GM12878 (cell line): ENCODE measurements around the gene DNAJC5. TPM values are rescaled to one million over a fixed set of nuclear protein-coding genes. Genes with fewer than 3 reads are reported as not detected.

Source experiments
- ATAC-seq: fragments of 200-7000 bp; cut with Tn5 transposase; 3 replicates; pipeline ENCODE4 v1.9.1; 2020; ENCODE audit warnings: mild to moderate bottlenecking, moderate library complexity
- BruUV-seq: library from RNA; stranded (reverse); fragments of 400-500 nt; replicated peaks from 2 replicates; lab custom pipeline; 2021; lab: Mats Ljungman, UMichigan
- CTCF ChIA-PET: fragments of 300-600 bp; sonication (Branson Sonifier 250); formaldehyde crosslinking; extraction: SDS; loops from one replicate; lab custom pipeline; 2021; ENCODE audit warnings: inconsistent platforms; lab: Yijun Ruan, JAX
- POLR2A ChIA-PET: fragments of 350-600 bp; formaldehyde crosslinking; extraction: SDS; loops from one replicate; lab custom pipeline; 2021; ENCODE audit warnings: inconsistent platforms; lab: Charles Lee
- RAD21 ChIA-PET: fragments of 300-600 bp; sonication (Branson Sonifier 250); formaldehyde crosslinking; loops from one replicate; lab custom pipeline; 2023; ENCODE audit warnings: antibody characterized with exemption; ENCODE audit not compliant: unreplicated experiment; lab: Charles Lee
- SMC1A ChIA-PET: fragments of 300-600 bp; sonication (Branson Sonifier 250); formaldehyde crosslinking; loops from one replicate; lab custom pipeline; 2023; ENCODE audit not compliant: unreplicated experiment, uncharacterized antibody; lab: Charles Lee
- DNase-seq: peaks from one replicate; pipeline ENCODE4 v3.0.0-alpha.2; 2011; ENCODE audit warnings: low read depth, low spot score
- FAIRE-seq: peaks from 3 replicates; lab custom pipeline; 2011; peaks lifted over from hg19 to GRCh38; lab: Jason Lieb, UNC
- H2AFZ ChIP-seq: 2 replicates; pipeline ENCODE4 v1.6.0; 2011; ENCODE audit warnings: low read depth, low read length, control low read depth; ENCODE audit not compliant: control insufficient read depth
- H3K27ac ChIP-seq: 2 replicates; pipeline ENCODE4 v1.5.1; 2011; ENCODE audit warnings: control low read depth; ENCODE audit not compliant: control insufficient read depth, insufficient read depth
- H3K27me3 ChIP-seq, 2 experiments: replicated peaks in 1 of 2; 2 replicates each; pipeline versions ENCODE4 v1.6.0 to v1.6.1; 2011; ENCODE audit warnings: low read length in 1 of 2; ENCODE audit not compliant: control insufficient read depth in 2 of 2, insufficient read depth in 2 of 2
- H3K36me3 ChIP-seq, 2 experiments: 2 replicates each; pipeline ENCODE4 v1.5.1; 2011; ENCODE audit warnings: low read length in 1 of 2; ENCODE audit not compliant: control insufficient read depth in 2 of 2, insufficient read depth in 2 of 2
- H3K4me1 ChIP-seq: 2 replicates; pipeline ENCODE4 v1.6.1; 2011; ENCODE audit warnings: mild to moderate bottlenecking, low read length, moderate library complexity, mixed read lengths; ENCODE audit not compliant: control insufficient read depth, insufficient read depth
- H3K4me2 ChIP-seq: 2 replicates; pipeline ENCODE4 v1.6.0; 2011; ENCODE audit warnings: control low read depth; ENCODE audit not compliant: control insufficient read depth, insufficient read depth
- H3K4me3 ChIP-seq: fragments of 200-600 bp; sonication (generic); 2 replicates; pipeline ENCODE4 v1.5.1; 2016
- H3K79me2 ChIP-seq: 2 replicates; pipeline ENCODE4 v1.6.0; 2011; ENCODE audit warnings: low read length; ENCODE audit not compliant: control insufficient read depth, insufficient read depth
- H3K9ac ChIP-seq: 2 replicates; pipeline ENCODE4 v1.8.0; 2011; ENCODE audit warnings: low read length, control low read depth, mixed read lengths; ENCODE audit not compliant: control insufficient read depth, insufficient read depth
- H3K9me3 ChIP-seq: replicated peaks from 3 replicates; pipeline ENCODE4 v1.5.1; 2011; ENCODE audit warnings: mild to moderate bottlenecking, low read length; ENCODE audit not compliant: control insufficient read depth, insufficient read depth
- H4K20me1 ChIP-seq: 2 replicates; pipeline ENCODE4 v1.6.0; 2011; ENCODE audit not compliant: control insufficient read depth, insufficient read depth
- CHD2 ChIP-seq: IDR thresholded peaks from 2 replicates; pipeline ENCODE4 v1.6.1; 2011; ENCODE audit warnings: low read depth, low read length, improper control_type of control experiment, borderline replicate concordance
- E4F1 ChIP-seq: fragments of 450-650 bp; IDR thresholded peaks from 2 replicates; pipeline ENCODE4 v1.6.1; 2018; ENCODE audit warnings: borderline replicate concordance, mild to moderate bottlenecking; ENCODE audit not compliant: partially characterized antibody
- MEF2B ChIP-seq: fragments of 450-650 bp; IDR thresholded peaks from 2 replicates; pipeline ENCODE4 v1.6.1; 2018; ENCODE audit warnings: mild to moderate bottlenecking, moderate library complexity; ENCODE audit not compliant: partially characterized antibody, poor library complexity, severe bottlenecking
- MTA3 ChIP-seq: IDR thresholded peaks from 2 replicates; pipeline ENCODE4 v1.6.1; 2012; ENCODE audit warnings: low read length, inconsistent platforms, borderline replicate concordance
- POLR2A ChIP-seq: IDR thresholded peaks from 2 replicates; pipeline ENCODE4 v1.6.1; 2011; ENCODE audit warnings: low read depth, mild to moderate bottlenecking, low read length
- PRDM15 ChIP-seq: fragments of 450-650 bp; formaldehyde crosslinking; IDR thresholded peaks from 2 replicates; pipeline ENCODE4 v1.4.0; 2020; ENCODE audit warnings: mild to moderate bottlenecking, moderate library complexity
- ZNF24 ChIP-seq: fragments of 450-650 bp; IDR thresholded peaks from 2 replicates; pipeline ENCODE4 v1.6.1; 2017; ENCODE audit warnings: antibody characterized with exemption, mild to moderate bottlenecking
- ZZZ3 ChIP-seq: IDR thresholded peaks from 2 replicates; pipeline ENCODE4 v1.6.1; 2011; ENCODE audit warnings: low read depth; ENCODE audit not compliant: control insufficient read depth, insufficient read length
- WGBS: methylation state at CpG from one replicate; pipeline ENCODE4 v1.1.6; 2016; ENCODE audit warnings: low lambda C conversion rate; ENCODE audit not compliant: insufficient replicate concordance, insufficient coverage; ENCODE audit errors: missing lambda C conversion rate; 5-methylcytosine and 5-hydroxymethylcytosine counted together
- in situ Hi-C: fragments of 300-500 bp; cut with MboI; formaldehyde crosslinking; loops from 9 replicates; pipeline ENCODE4 v1.14.3; 2018; ENCODE audit warnings: mixed read lengths
- intact Hi-C: fragments of 100-400 bp; cut with micrococcal nuclease; formaldehyde crosslinking; loops from one replicate; pipeline ENCODE4 v1.14.2; 2022; ENCODE audit not compliant: unreplicated experiment
- polyA plus RNA-seq, 11 experiments: library from polyadenylated mRNA; depleted of rRNA in 4 of 11; unstranded in 6 of 11; stranded (reverse) in 5 of 11; fragments of >200 nt; fragmentation: Nextera tagmentation in 4 of 11; fragmentation: Illumina TruSeq in 1 of 11; extraction: Ambion mirVana in 4 of 11; extraction: Trizol in 1 of 11; gene quantifications; 1 replicate in 1 of 11; 2 replicates in 10 of 11; pipeline versions ENCODE4 v1.2.1 to v1.2.3, GENCODE V29; 2011 to 2016; ENCODE audit warnings: inconsistent platforms in 2 of 11, missing spikeins in 2 of 11, low read depth in 1 of 11
- total RNA-seq, 4 experiments: library from RNA; depleted of rRNA in 3 of 4; stranded (reverse); fragments of >200 nt in 3 of 4; fragmentation: Illumina TruSeq in 1 of 4; extraction: Trizol in 1 of 4; gene quantifications; 2 replicates each; pipeline versions ENCODE4 v1.2.1 to v1.2.3, GENCODE V29; 2013 to 2021

The DNAJC5 gene
- total and polyA plus RNA-seq, 10 of the 15 experiments (the other 5 are each of a cell fraction or from before 2014, with no cell fraction given) = 0.69 to 36.8 (median 17.0) TPM

GRCh38 chr20:63966172-63966943 is 71.4 kb downstream of the DNAJC5 start:
- 96% methylated on average over 27 of the region's 27 CpGs for WGBS
- H3K27me3 ChIP-seq = no peaks in the 10 kb centered on the region
- no peaks in the 10 kb centered on the region for H4K20me1 ChIP-seq
- BruUV-seq = TSS peak; percentile 52
- H3K79me2 ChIP-seq = peaks cover 15% of the 10 kb centered on the region
- ChIA-PET SMC1A (no interaction called here), RAD21 (no interaction called here), POLR2A (no interaction called here), CTCF (no interaction called here)
- FAIRE-seq = no peak
- H3K36me3 ChIP-seq = peaks cover 2 to 17% of the 10 kb centered on the region in 2 experiments; a peak in 3 of 4 replicates
- no peak for DNase-seq
- H3K4me2 ChIP-seq = no peak overlapping the region
- intact Hi-C loops = no loop called here
- no peak overlapping the region for H3K9ac ChIP-seq
- ATAC-seq = no peak
- no peak overlapping the region for H3K4me3 ChIP-seq
- no peak overlapping the region for H2AFZ ChIP-seq
- TF ChIP-seq MEF2B = no peak
- no peak for TF ChIP-seq ZNF24
- no peak for TF ChIP-seq MTA3
- no peak for TF ChIP-seq E4F1
- no peak for TF ChIP-seq CHD2
- no peak for TF ChIP-seq PRDM15 (CRISPR knock-in tag)
- TF ChIP-seq ZZZ3 = no peak
- TF ChIP-seq POLR2A = peak; percentile 59
- TF ChIP-seq, all 136 proteins: peak for 1
- in situ Hi-C loops = no loop called here
- no peaks in the 10 kb centered on the region for H3K9me3 ChIP-seq
- H3K4me1 ChIP-seq = peaks cover 11% of the 10 kb centered on the region
- no peak overlapping the region for H3K27ac ChIP-seq
